Measurements from ENCODE around the gene LIPH. TPM values are rescaled to one million over a fixed set of nuclear protein-coding genes. Genes with fewer than 3 reads are reported as not detected.

LIPH gene
- total and polyA plus RNA-seq, 10 of the 15 experiments (the other 5 are each of a cell fraction or from before 2014, with no cell fraction given) = 2.2 to 11.1 (median 5.4) TPM

GRCh38 chr3:185489462-185489861 is 62.9 kb downstream of the LIPH start:
- in situ Hi-C loops (cut with MboI) = no loop called here

More at GRCh38 chr3:185489462-185489861, 62.9 kb downstream of the LIPH start:
- 94% methylated on average over 3 of the region's 3 CpGs for WGBS (ENCODE audit: insufficient coverage, insufficient replicate concordance, low lambda C conversion rate, missing lambda C conversion rate)
- no peaks in the 10 kb centered on the region for H4K20me1 ChIP-seq (ENCODE audit: control insufficient read depth, insufficient read depth)
- SMC1A ChIA-PET (ENCODE audit: uncharacterized antibody, unreplicated experiment) = interaction anchor here (2.0 kb wide), 1 partner anchor 70 kb away, joined by 6 read pairs; no protein-coding TSS in a partner anchor
- no peak overlapping the region for H3K4me2 ChIP-seq (ENCODE audit: control insufficient read depth, insufficient read depth)
- FAIRE-seq (no peak), ATAC-seq (no peak), DNase-seq (ENCODE audit: low read depth, low spot score) (no peak)
- RAD21 ChIA-PET (ENCODE audit: unreplicated experiment) = no interaction called here
- H3K36me3 ChIP-seq (ENCODE audit: control insufficient read depth in 2 of 2, insufficient read depth in 2 of 2, low read length in 1 of 2) = peaks cover 11 to 12% of the 10 kb centered on the region in 2 experiments; a peak in 3 of 4 replicates
- peak; percentile 18; the same call in 1 of the 2 replicates for TF ChIP-seq POLR2A (IDR thresholded peaks at IDR 0.05; ENCODE audit: low read depth, low read length)
- no peak for TF ChIP-seq BCL3 (IDR thresholded peaks at IDR 0.05; ENCODE audit: borderline replicate concordance, insufficient read depth, low read depth, low read length, poor library complexity, severe bottlenecking)
- TF ChIP-seq HCFC1 (IDR thresholded peaks at IDR 0.05; ENCODE audit: low read length) = no peak
- no peak for TF ChIP-seq FOXK2 (IDR thresholded peaks at IDR 0.05)
- TF ChIP-seq SMARCA5 (IDR thresholded peaks at IDR 0.05) = no peak
- TF ChIP-seq BHLHE40 (IDR thresholded peaks at IDR 0.05; ENCODE audit: borderline replicate concordance in 1 of 2, low read depth in 2 of 2, low read length in 1 of 2) = no peak
- TF ChIP-seq PKNOX1 (IDR thresholded peaks at IDR 0.05) = no peak
- CTCF ChIA-PET = interaction anchor here (1.3 kb wide), 1 partner anchor 69 kb away, joined by 3 read pairs; no protein-coding TSS in a partner anchor
- H3K27me3 ChIP-seq (replicated peaks in 1 of 2; ENCODE audit: control insufficient read depth in 2 of 2, insufficient read depth in 2 of 2, low read length in 1 of 2) = no peaks in the 10 kb centered on the region
- no peak overlapping the region for H2AFZ ChIP-seq (ENCODE audit: control insufficient read depth, low read depth, low read length)
- H3K4me3 ChIP-seq = no peak overlapping the region
- BruUV-seq (replicated peaks) = no TSS peak
- no peaks in the 10 kb centered on the region for H3K79me2 ChIP-seq (ENCODE audit: control insufficient read depth, insufficient read depth, low read length)
- H3K4me1 ChIP-seq (ENCODE audit: control insufficient read depth, insufficient read depth, low read length) = no peaks in the 10 kb centered on the region
- H3K27ac ChIP-seq (ENCODE audit: control insufficient read depth, insufficient read depth) = no peak overlapping the region
- intact Hi-C loops (cut with micrococcal nuclease; ENCODE audit: unreplicated experiment) = no loop called here
- H3K9ac ChIP-seq (ENCODE audit: control insufficient read depth, insufficient read depth, low read length) = no peak overlapping the region
- H3K9me3 ChIP-seq (replicated peaks; ENCODE audit: control insufficient read depth, insufficient read depth, low read length) = no peaks in the 10 kb centered on the region
- POLR2A ChIA-PET = no interaction called here

Data from GM12878 (cell line).